DMS79 treated with DMSO at 0.1 percent for 48 hours (cell line): ENCODE data around the gene SCN8A.

Experiments
- DNase-seq: peaks from one replicate; lab custom pipeline; 2025; lab: John Stamatoyannopoulos, UW

The SCN8A gene

GRCh38 chr12:51834411-51834810, 243.4 kb downstream of the SCN8A start:
- DNase-seq: no peak

GRCh38 chr12:51836041-51836826, 245.2 kb downstream of the SCN8A start:
- DNase-seq: no peak

- DNase-seq: no peak
Observed at GRCh38 chr12:51836827-51837173, 245.8 kb downstream of the SCN8A start.

GRCh38 chr12:51837286-51837685, 246.3 kb downstream of the SCN8A start:
- no peak for DNase-seq

GRCh38 chr12:51838036-51838435, 247.0 kb downstream of the SCN8A start:
- no peak for DNase-seq

- DNase-seq: no peak
Observed at GRCh38 chr12:51838762-51839161, 247.7 kb downstream of the SCN8A start.

- DNase-seq: peak; percentile 8
Observed at GRCh38 chr12:51839310-51839947, 248.4 kb downstream of the SCN8A start.

- no peak for DNase-seq
Observed at GRCh38 chr12:51840966-51841365, 249.9 kb downstream of the SCN8A start.

GRCh38 chr12:51841727-51842126, 250.7 kb downstream of the SCN8A start:
- no peak for DNase-seq

GRCh38 chr12:51844854-51845253, 253.8 kb downstream of the SCN8A start:
- no peak for DNase-seq

- no peak for DNase-seq
Observed at GRCh38 chr12:51845482-51845881, 254.4 kb downstream of the SCN8A start.

GRCh38 chr12:51846271-51846691, 255.2 kb downstream of the SCN8A start:
- DNase-seq: no peak

- DNase-seq: no peak
Observed at GRCh38 chr12:51846911-51847642, 256.0 kb downstream of the SCN8A start.

- DNase-seq: no peak
Observed at GRCh38 chr12:51847643-51848325, 256.8 kb downstream of the SCN8A start.

- DNase-seq: no peak
Observed at GRCh38 chr12:51848326-51848727, 257.3 kb downstream of the SCN8A start, which contains the start of gene FIGNL2. TSS of gene FIGNL2 (minus strand) at chr12:51848718. CDS start at chr12:51822413, 26,305 bp downstream.

GRCh38 chr12:51848841-51849735, 258.1 kb downstream of the SCN8A start:
- DNase-seq: no peak

GRCh38 chr12:51850081-51850964, 259.3 kb downstream of the SCN8A start:
- no peak for DNase-seq

GRCh38 chr12:51850965-51851299, 259.9 kb downstream of the SCN8A start:
- DNase-seq: no peak

- no peak for DNase-seq
Observed at GRCh38 chr12:51851413-51852124, 260.5 kb downstream of the SCN8A start.
